Activated CD8-positive, alpha-beta memory T cell treated with anti-CD3 and anti-CD28 coated beads for 48 hours (primary cell): ENCODE measurements around the gene PARM1.
"Not testable (repeated sequence)": the region's sequence is repeated elsewhere in the genome, so short reads cannot be mapped to it uniquely, and the experiment has no call there.

ENCODE experiments used
- DNase-seq, 3 experiments: peaks; one replicate each; pipeline ENCODE4 v3.0.0-alpha.2; 2020; ENCODE audit warnings: low read depth in 2 of 3, low spot score in 2 of 3

Gene PARM1

DNA sequence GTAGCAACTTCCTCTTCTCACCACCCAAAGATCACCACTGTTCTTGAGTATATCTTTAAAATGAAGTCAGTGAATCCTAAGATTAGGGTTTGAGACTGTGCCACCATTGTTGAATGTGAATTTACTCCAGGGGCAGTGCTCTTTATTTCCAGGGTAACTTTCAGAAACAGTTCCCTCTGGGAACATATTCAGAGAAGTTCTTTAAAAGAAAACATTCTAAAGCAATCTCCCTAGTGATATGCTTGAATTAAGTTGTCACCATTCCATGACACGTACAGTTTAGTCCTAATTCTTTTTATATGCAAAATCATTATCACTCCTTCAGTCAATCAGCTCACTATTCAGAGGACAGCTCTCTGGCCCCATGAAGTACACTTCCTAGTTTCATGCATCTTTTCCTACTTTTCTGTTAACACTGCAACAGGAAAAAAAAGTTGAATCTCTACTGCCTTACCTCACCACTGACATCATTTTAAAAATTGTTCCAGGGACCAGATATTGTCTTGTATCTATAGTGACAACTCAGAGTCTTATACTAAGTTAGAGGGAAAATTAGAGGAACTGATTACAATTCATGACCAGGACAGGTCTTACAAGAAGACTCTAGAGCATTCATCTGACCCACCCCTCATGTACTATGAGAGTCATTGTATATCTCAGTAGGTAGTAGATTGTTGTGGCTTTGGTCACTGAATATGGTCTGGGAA, 49.8 kb downstream of the PARM1 start:
- no peak for DNase-seq

- no peak for DNase-seq
These were observed 50.3 kb downstream of the PARM1 start for GRCh38 chr4:74983253-74983635.

DNA sequence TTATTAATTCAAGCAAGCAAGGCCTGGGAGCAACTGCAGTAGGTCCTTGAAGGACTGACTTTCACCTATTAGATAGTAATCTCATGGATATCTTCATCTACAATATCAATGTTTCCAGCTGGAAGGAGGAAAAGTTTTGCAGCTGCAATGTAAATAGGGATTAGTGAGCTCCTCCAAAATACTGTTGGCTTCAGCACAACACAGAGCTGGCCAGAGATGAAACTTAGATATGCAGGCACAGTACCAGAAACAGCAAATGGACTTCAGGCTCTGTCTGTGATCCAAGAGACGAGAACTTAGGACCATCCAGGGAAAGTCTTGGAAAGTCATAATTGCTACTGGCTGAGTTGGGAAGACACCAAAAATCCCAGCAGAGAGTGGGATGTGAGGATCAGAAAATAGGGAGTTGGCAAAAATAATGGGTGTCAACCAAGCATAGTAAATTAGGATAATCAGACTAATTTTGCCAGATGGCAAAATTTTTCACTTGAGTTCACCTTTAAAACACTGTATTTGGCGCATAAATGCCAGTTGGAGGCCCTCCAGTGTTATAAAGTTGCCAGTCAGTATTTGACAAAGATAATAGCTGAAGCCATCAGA, 57.5 kb downstream of the PARM1 start:
- DNase-seq = no peak

DNA sequence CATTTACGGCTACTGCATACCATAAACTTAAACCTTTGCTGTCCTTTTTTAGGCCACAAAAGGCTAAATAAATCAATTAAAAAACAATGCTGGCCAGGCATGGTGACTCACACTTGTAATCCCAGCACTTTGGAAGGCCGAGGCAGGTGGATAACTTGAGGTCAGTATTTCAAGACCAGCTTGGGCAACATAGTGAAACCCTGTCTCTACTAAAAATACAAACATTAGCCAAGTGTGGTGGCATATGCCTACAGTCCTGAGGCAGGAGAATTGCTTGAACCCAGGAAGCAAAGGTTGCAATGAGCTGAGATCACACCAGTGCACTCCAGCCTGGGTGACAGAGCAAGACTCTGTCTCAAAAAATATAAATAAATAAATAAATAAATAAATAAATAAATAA, 61.5 kb downstream of the PARM1 start:
- DNase-seq = not testable (repeated sequence)

- DNase-seq = no peak
These were observed 64.1 kb downstream of the PARM1 start for GRCh38 chr4:74996996-74997395.

DNA sequence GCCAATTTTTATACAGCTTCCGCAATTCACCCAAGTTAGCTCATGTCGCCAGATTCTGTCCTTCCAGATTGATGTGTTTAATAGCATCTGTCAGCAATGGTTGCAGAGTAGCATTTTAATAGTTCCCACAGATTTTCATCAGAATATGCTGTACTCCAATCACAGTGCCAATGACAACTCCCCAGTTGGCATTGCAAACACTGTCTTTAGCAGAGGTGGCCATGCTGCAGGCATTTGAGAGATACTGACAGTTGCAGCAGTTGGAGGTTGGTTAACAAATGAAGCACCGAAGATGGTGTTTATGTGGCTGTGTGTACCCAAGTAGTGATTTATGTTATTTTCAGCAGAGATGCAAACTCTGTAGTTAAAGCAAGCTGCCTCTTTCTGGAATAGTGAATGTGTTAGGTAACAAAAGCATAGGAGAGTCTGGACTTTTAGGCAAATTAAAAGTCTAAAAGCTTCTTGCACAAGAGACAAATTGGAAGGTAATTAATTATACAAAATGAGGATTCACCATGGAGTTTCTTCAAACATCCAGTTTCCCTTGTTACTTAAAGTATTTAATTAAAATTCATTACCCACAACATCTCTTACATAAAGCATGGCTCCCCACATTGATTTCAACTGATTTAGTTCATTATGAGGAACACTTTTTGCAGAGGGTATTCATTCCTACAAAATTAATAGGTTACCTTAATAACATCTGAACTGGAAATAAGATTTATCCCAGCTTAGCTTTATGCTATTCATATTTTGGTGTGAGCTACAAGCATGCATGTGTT, 65.2 kb downstream of the PARM1 start:
- no peak for DNase-seq

DNA sequence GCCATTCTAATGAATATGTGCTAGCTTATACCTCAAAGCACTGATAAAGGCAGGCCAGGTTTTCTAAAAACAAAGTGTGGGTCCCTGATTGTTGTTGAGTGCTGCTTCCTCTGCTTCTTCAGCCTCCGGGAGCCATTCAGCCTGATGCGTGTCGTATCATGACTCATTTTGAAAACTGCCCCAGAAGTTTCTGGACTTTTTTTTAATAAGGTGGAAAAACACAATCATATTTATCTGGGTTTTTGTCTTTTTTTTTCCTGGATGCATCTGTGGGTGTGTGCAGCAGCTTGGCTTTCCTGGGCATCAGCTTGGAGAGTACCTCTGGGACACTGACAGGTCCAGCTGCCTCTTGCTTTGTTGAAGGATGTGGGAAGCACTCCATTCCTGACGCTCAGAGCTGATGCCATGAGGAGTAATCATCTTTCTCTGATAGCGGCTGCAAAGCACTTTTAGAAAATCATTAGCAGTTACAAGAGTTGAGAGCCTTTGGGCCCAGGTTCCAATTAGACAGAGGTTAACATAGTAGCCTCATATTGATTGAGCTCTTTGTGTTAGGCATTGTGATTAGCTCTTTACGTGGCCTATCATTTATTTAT, 66.9 kb downstream of the PARM1 start:
- DNase-seq = no peak

DNA sequence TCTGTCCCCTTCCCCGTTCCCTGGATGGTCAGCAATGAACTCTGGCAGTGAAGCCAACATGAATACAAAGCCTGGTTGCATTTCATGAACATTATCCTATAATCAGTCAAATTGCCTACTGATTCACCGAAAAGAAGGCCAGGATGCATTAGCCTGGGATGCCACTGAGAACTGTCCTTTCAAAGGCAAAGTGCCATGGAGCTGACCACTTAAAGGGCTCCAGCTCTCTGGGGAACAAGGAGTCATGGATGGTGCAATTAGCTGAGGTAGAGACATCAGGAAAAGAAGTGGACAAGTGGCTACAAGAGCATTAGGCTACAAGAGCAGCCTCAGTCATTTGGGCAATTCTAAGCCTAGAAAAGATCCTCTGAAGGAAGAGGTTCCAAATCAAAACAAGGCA, 69.0 kb downstream of the PARM1 start:
- DNase-seq = no peak

- no peak for DNase-seq
These were observed 69.5 kb downstream of the PARM1 start for GRCh38 chr4:75002381-75002780.

GRCh38 chr4:75003979-75004378, 71.1 kb downstream of the PARM1 start:
- no peak for DNase-seq

DNA sequence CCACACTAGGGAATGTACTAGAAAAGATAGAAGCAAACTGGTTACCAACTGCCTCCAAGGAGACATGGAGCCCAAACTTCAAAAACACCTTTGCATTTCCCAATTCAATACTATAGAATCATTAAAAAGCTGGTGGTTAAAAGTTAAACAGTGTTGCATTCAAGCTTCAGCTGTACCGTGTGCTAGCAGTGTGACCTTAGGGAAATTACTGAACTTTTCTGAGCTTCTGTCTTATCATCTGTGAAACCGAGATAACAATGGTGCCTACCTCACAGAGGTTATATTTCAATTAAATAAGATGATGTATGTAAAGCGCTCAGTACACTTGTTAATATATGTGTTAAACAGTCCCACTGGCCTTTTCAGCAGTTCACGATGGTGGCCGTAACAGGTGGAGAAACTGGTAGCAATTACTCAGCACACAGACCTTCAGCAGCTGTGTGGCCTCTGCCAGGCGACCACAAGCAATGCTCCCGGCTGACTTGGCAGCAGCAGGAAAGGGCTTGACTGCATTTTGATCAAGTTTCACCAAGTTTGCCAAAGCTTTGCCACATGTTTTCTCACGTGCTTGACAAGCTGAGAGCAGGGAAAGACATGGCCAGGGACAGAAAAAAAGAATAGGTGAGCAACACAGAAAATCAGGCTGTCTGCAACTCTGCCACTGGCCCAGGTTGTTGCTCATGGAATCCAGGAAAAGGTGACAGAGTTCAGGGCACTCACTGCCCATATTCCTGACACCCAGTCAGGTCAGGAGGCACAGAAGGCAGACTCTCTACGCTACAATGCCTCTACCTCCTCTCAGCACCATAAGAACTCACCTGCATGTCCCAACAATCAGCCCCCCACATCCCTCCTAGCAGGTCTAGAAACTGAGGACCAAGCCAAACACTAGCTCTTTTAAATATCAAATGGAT, 72.1 kb downstream of the PARM1 start:
- no peak for DNase-seq

DNA sequence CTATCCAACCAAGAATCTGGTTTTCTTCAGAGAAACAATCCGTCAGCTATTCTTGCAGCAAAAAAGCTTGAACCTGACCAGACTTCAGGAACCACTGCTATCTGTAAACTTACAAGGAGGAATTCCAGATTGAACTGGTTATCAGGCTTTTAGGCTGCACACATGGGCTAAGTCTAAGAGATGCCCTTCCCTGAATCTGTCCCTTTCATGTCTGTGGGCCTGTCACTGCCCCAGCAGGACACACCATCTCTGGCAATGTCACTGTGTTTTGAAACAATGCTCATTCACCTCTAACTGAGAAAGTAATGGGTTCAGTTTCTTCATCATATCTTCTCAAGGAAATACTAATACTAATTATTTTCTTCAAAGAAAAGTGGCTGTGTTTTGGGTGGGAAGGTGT, 72.8 kb downstream of the PARM1 start:
- DNase-seq = no peak

DNA sequence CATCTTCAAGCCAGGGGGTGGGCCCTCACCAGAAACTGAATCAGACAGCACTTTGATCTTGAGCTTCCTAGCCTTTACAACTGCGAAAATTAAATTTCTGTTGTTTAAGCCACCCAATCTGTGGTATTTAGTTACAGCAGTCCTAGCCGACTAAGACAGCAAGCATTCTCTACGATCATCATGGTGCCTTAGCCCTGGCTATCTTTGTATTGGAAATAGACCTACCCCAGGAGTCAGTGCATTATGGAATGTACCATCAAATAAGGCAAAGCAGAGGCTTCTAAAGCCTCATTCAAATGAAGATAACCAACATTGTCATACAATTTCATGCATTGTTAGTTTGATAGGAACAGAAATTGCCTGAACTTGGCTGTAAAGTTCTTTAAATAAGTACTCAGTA, 75.0 kb downstream of the PARM1 start:
- DNase-seq = no peak

GRCh38 chr4:75009138-75009537, 76.2 kb downstream of the PARM1 start:
- no peak for DNase-seq

GRCh38 chr4:75011131-75011795, 78.3 kb downstream of the PARM1 start:
- DNase-seq = no peak

DNA sequence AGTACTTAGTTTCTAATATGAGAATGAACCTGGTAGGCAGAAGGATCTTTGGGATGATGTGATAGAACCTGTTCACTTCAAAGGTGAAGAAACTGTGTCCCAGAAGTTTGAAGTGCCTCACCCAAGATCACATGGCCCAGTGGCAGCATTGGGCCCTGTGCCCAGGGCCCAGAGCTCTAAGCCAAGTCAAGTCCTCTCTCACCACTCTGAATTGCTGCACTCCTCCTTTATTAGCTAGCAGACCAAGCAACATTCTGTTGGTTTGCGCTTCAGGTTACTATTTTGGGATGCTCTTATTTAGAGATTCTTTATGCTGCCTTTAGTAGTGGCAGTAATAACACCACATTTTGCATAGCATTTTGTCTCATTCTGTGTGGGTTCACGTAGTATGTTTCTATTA, 82.7 kb downstream of the PARM1 start:
- DNase-seq = no peak

- DNase-seq = no peak
These were observed 83.6 kb downstream of the PARM1 start for GRCh38 chr4:75016472-75016871.

DNA sequence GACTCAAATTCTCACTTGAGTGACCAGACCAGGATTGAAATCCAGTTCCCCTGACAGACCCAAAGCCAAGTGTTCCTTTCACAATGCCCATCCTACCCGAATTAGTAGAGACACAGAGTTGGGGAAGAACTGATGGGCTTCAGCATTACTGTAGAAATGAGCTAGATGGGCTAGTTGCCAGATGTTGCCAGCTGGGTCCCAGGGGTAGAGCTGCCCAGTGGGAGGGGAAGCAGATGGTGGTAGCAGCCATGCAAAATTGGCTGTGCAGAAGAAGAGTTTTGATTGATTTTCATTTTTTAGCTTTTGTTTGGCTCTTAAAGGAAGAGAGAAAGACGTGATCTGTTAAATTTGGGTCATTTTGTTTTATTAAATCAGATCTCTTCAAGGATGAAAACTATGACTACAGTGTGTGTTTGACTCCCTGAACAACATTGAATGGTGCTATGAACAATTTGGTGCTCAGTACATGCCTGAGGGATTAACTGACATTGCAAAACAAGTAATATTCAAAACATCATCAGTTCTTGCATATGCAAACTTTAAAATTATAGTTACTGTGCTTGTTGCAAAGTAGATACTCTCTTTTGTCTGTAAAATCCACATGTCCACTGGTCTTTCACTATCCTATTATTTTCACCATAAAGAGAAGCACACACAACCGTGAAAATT, 86.0 kb downstream of the PARM1 start:
- no peak for DNase-seq

GRCh38 chr4:75025431-75025830, 92.5 kb downstream of the PARM1 start:
- DNase-seq = no peak
